Forelimb muscle (tissue), 1 donor: ENCODE data around the gene ZFC3H1. TPM values are rescaled to one million over a fixed set of nuclear protein-coding genes. Genes with fewer than 3 reads are reported as not detected.
"Not testable (repeated sequence)": the region's sequence is repeated elsewhere in the genome, so short reads cannot be mapped to it uniquely, and the experiment has no call there.

Source experiments
- DNase-seq: peaks from one replicate; pipeline ENCODE4 v3.0.0-alpha.2; 2013; ENCODE audit warnings: low read depth
- polyA plus RNA-seq: library from polyadenylated mRNA; unstranded; fragments of 120-200 nt; gene quantifications from one replicate; pipeline ENCODE4 v1.2.1, GENCODE V29; 2013; ENCODE audit not compliant: insufficient read length

ZFC3H1 gene
- polyA plus RNA-seq, 1 donor: 40.4 TPM

GRCh38 chr12:71576496-71576895 lies 87.2 kb downstream of the ZFC3H1 start:
- no peak for DNase-seq

GRCh38 chr12:71569885-71570284 lies 93.8 kb downstream of the ZFC3H1 start:
- DNase-seq: not testable (repeated sequence)

GRCh38 chr12:71567537-71567936 lies 96.1 kb downstream of the ZFC3H1 start:
- no peak for DNase-seq

GRCh38 chr12:71566655-71567054 lies 97.0 kb downstream of the ZFC3H1 start:
- no peak for DNase-seq

GRCh38 chr12:71565535-71565934 lies 98.1 kb downstream of the ZFC3H1 start:
- DNase-seq: no peak

GRCh38 chr12:71562676-71563595 lies 100.7 kb downstream of the ZFC3H1 start:
- no peak for DNase-seq

Other genes starting within 250 kb of the ZFC3H1 start
- 4.5 TPM for gene LGR5, start 224.1 kb downstream of the ZFC3H1 start, polyA plus RNA-seq
- gene THAP2, start 453 bp upstream of the ZFC3H1 start, polyA plus RNA-seq: 9.4 TPM
- 31.7 TPM for gene TMEM19, start 22.2 kb upstream of the ZFC3H1 start, polyA plus RNA-seq
- 44.2 TPM for gene RAB21, start 91.0 kb upstream of the ZFC3H1 start, polyA plus RNA-seq
- 24.7 TPM for gene TBC1D15, start 175.9 kb upstream of the ZFC3H1 start, polyA plus RNA-seq